Stimulated activated CD8-positive, alpha-beta memory T cell treated with anti-CD3 and anti-CD28 coated beads, Interleukin-15, amount 100 ng/mL, for 1 hour (primary cell): ENCODE data around the gene MAP1LC3B.
"Not testable (repeated sequence)": the region's sequence is repeated elsewhere in the genome, so short reads cannot be mapped to it uniquely, and the experiment has no call there.

Experiments
- DNase-seq: peaks from one replicate; pipeline ENCODE4 v3.0.0-alpha.2; 2020; ENCODE audit warnings: low read depth

Gene MAP1LC3B

DNA sequence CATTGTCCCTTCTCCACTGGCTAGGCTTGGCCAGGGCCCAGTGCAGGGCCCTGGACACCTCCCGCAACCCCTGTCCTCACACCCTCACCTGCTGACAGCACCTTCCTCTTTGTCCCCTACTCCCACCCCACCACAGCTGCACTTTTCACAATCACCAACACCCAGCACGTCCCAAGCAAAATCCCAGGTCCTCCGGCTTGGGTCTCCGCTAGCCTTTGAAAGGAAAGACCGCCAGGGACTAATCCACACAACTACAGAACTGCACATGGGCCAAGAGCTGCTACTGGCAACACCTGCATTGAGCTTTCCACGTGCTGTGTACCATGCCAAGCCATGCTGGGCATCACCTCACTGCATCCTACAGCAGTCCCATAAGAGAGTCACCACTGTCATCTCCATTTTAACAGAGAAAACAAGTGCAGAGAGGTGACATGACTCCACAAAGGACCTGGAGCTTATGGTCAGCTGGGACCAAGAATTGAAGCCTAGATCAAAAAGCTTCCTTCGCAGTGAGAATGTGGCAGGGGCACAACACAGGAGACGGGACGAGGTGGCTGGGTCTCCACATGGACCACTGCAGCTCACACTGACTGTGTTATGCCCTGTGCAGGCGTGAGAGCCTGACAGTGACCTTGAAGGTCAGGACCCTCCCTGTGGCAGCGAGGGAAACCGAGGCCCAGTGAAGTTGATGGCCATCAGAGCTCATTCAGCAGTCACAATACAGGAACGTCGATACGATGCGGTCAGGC is 31.1 kb upstream of the MAP1LC3B start:
- DNase-seq = no peak

DNA sequence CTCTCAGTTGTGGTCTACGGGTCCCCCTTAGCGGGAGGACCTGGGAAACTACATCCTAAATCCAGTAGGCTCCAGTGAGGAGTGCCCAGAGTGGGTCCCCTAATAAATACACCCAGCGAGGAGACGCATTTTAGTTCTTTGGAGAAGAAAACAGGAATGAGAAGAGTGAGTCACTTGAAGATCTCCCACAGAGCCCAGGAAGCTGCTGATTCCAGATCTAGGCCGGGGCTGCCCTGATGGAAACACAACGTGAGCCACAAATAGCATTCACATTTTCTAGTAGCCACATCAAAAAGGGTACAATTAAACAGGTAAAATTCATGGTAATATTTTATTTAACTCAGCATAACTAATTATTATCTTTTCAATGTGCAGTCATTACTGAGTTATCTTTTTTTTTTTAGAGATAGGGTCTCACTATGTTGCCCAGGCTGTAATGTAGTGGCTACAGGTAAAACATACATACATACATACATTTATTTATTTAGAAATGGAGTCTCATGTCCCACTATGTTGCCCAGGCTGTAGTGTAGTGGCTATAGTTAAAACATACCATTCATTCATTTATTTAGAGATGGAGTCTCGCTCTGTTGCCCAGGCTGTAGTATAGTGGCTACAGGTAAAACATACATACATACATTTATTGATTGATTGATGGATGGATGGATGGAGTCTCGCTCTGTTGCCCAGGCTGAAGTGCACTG is 30.1 kb upstream of the MAP1LC3B start:
- DNase-seq = no peak

DNA sequence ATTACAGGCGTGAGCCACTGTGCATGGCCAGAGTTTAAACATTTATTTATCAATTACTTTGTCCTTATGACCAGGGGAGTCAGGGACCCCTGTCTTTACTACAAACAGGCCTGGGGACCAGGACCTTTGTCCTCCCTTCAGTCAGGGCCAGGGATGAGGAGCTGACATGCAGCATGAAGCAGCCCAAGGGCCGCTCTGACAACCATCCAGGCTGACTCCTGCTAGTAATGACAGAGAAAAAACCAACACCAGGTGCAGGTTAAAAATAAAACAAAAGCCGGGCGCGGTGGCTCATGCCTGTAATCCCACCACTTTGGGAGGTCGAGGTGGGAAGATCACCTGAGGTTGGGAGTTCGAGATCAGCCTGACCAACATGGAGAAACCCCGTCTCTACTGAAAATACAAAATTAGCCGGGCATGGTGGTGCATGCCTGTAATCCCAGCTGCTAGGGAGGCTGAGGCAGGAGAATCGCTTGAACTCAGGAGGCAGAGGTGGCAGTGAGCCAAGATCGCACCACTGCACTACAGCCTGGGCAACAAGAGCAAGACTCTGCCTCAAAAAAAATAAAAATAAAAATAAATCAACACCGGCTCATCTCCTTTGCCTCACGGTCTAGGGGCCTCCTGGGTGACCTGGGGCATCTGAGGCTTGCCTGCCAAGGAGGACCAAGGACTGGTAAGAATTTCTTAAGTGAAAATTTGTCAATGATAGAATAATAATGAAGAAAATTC is 29.1 kb upstream of the MAP1LC3B start:
- not testable (repeated sequence) for DNase-seq

DNA sequence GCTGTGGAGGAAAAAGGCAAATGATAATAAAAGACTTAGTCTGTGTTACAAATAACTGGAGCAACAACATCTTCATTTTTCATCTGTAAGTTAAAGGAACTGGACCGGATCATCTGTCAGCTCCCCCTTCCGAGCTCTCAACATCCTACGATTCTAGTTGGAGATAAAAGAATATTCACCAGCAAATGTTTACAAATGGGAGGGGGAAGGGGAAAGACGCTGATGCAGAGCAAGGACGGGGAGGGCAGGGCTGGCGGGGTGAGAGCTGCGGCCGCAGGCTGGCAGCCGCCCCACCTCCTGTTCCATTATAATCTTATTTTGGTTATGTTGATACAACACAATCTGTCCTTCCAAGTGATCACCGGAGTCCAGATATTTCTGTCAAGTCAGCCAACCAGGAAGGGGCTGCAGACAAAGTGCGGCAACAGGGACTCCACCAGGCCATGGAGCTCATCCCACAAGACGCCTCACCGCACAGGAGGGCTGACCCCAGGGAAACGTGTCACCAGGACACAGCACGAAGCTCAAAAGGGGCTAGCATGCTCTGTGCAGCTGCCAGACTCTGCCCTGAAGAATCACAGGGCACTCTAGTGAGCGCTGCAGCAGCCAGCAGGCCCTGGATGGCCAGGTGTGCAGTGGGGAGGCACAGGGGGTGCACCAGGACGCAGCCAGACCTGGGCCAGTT is 28.2 kb upstream of the MAP1LC3B start:
- DNase-seq = no peak

DNA sequence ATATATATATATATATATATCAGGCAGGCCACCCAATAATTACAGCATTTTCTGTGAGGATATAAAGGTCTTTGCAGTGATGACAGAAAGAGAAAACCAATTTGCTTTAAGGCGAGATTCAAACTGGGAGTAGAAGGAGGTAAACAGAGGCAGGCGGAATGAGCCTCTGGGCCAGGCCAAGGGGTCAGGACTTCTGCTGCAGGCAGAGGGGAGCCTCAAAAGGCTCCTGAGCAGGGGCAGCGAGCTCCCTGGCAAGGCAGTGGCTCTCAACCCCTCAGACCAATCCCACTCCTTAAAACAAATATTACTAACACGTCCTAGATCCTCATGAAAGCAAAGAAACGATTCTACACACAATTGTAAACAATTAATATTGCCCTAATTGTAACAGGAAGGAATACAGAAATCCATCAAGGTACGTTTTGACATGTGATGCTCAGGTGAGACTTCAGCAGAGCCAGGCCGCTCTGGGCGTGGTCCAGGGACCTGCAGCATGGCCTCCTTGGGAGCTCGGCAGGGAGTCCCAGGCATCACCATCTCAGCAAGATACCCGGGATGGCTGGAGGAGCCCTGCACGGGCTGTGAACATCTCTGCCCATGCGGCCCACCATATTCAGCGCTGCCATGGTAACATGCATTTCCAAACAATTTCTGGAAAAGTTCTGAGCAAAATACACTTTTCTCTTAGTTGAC is 27.0 kb upstream of the MAP1LC3B start:
- no peak for DNase-seq

DNA sequence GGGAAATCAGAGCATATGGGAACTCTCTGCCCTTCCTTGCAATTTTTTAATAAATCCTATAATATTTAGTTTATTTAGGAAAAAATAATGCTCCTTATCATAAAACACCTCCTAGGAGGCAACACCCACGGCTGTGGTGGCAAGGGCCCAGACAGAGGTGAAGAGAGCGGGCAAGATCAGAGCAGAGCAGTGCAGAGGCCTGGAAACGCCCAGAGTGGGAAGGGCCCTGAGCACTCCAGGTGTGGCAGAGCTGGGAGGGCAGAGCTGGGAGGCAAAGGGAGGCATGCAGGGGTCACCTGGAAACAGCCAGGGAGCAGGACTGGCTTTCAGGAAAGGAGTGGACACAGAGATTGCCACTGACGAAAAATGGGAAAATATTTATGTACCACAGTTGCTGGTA is 25.8 kb upstream of the MAP1LC3B start:
- DNase-seq = no peak

DNA sequence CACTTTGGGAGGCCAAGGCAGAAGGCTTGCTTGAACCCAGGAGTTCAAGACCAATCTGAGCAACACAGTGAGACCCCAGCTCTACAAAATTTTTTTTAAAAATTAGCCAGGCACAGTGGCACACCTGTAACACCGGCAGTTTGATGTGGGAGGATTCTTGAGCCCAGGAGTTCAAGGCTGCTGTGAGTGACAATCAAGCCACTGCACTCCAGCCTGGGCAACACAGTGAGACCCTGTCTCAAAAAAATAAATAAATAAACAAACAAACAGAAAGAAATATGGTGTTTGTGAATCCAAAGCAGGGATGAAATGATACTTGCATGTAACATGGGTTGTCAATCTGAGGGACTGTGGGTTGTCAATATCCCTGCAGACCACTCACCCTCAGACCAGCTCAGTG is 25.2 kb upstream of the MAP1LC3B start:
- no peak for DNase-seq

DNA sequence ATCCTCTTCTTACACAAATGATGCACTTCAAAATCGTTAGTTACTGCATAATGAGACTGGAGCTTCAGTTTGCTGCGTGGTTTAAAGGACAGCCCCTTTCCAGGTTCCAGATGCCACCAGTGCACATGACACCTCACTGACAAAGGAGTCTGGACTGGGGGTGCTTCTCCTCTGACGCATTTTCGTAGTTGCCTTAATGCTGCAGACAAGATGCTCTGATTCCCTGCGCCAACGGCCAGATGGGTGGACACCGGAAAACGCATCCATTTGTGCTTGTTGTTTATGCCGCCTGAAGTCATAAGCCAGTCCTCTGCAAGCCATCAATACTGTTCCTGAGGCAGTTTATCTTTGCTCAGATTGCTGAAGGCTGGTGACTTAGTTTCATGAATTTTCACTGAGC is 24.6 kb upstream of the MAP1LC3B start:
- no peak for DNase-seq

DNA sequence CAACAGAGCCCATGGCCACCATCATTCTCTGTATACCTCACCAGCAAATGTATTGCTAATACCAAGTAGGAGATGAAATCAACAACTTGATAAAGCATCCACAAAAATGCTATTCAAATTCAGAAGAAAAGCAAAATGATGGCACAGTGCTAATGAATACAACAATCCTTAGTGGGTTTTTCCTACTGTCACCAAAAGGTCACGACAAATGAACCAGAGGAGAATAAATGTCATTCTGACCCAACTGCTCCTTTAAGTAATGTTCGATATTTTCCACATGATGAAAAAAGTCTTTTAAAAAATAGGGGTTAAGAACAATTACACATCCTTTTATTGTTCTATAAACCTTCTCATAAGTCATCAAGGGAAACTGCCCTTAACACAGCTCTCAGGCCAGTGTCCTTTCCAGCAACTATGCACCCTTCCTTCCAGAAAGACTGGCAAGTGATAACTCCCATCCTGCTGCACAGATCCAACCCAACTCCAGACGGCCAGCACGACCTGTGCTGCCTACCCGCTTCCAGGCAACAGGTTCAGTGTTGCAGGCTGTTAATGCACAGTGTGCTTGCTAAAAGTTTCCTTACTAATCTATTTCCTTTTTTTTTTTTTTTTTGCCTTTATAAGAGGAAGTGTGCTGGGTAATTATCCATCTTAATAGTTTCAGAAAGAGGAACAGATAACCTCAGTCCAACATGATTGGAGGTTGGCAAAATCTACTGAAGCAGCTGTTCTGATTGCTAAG is 23.9 kb upstream of the MAP1LC3B start:
- no peak for DNase-seq

DNA sequence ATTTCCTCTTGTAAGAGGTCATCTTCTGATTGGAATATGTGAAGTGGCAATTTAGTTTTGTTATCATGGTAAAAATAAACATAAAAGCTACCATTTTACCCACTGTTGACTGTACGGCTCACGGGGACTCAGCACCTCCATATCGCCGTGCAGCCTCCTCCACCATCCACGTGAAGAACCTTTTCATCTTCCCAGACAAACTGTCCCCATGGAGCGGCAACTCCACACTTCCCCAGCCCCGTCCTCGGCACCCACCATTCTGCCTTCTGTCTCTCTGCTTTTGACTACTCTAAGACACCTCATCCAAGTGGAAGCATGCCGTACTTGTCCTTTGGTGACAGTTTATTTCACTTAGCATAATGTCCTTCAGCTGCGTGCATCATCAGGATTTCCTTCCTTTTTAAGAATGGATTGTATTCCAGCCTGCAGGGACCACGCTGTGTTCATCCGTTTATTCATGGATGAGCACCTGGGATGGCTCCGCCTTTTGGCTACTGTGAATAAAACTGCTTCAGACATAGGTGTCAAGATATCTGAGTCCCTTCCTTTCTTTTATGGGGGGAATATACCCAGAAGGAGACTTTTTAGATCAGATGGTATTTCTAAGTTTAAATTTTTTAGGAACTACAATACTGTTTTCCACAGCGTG is 22.9 kb upstream of the MAP1LC3B start:
- DNase-seq = no peak

DNA sequence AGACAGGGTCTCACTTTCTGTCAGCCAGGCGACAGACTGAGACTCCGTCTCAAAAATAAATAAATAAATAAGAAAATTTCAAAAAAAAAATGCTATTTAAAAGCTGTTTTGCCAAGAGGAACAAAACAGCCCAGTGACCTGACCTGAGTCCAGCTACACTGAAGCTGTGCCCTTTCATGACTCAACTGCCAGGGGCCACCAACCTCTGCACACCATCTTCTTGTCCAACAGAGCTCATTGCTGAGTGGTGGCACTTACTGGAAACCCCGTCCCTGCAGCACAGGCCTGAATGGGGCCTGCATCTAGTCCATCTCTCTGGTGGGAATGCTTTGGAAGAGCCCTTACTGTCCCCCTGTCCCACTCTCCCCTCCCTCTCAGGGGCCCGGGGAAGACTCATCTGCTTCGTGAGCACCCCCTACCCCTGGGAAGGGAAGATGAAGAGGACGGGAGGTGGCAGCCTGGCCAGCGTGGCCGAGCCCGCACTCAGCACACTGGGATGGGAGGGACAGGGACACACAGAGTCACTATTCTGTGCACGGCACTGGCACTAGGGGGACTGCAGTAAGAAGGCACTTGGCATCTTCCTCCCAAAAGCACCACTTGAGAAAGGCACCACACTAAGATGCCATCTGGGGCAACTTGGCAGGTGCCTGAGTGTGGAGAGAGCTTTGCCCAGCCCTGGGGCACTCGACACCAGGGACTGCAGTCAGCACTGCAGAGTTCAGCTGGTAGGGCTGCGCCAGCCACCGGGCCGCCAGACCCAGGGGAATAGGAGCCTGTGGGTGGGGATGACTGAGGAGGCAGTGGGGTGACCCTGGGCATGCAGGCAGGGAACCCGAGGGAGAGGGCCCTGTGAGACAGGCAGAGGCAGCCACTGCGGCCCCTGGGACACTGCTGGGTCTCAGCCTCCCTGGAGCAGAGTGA is 22.1 kb upstream of the MAP1LC3B start:
- no peak for DNase-seq

DNA sequence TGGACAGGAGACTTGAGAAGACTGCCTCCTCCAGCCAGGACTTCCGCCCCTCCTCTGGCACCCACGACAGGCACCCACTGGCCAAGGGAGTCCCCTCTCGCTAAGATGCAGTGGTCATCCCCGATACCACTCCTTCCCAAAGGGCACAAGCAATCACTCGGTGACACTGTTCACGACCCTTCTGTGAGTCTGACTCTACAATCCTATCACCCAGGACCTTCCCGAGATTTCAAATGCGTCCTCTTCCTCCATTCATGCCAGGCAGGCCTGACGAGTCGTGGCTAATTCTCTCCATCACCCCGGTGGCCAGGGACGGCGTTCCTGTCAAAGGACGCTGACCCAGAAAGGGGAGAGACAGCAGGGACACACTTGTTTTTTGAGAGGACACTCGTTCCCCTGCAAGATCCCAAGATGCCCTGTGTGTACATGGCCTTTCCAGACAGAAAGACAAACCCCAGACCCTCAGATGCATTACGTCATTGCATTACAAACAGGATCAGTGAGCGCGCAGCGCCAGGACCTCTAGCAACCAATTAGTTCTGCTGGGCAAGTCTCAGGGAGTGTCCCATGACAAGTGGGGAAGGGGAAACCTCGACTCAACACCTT is 20.8 kb upstream of the MAP1LC3B start:
- no peak for DNase-seq

DNA sequence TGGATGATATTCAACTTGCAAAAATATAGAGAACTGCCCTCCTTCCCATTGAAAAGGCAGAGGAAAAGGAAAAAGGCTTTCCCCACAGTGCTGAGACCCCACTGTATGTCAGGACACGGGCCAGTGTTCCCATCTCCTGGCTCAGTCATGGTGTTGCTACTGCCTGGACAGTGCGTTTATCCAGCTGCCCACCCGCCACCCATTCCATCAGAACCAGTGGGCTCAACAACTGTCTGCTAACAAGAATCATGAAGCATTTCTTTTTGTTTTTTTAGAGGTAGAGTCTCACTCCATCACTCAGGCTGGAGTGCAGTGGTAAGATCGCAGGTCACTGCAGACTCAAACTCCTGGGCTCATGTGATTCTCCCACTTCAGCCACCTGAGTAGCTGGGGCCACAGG is 19.8 kb upstream of the MAP1LC3B start:
- no peak for DNase-seq

DNA sequence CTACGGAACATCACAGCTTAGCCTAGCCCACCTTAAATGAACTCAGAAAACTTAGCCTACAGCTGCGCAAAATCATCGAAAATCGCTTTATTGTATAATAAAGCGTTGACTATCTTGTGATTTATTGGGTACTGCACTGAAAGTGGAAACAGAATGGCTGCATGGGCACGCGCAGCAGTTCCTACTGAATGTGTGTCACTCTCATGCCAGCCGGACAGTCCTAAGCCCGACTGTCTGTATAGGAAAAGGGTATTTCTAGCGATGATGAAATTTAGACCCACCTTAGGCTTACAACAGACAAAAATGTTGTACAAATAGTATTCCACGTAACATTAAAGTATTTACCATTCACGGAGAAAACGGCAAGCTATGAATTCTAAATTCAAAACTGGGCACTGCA is 17.8 kb upstream of the MAP1LC3B start:
- no peak for DNase-seq

DNA sequence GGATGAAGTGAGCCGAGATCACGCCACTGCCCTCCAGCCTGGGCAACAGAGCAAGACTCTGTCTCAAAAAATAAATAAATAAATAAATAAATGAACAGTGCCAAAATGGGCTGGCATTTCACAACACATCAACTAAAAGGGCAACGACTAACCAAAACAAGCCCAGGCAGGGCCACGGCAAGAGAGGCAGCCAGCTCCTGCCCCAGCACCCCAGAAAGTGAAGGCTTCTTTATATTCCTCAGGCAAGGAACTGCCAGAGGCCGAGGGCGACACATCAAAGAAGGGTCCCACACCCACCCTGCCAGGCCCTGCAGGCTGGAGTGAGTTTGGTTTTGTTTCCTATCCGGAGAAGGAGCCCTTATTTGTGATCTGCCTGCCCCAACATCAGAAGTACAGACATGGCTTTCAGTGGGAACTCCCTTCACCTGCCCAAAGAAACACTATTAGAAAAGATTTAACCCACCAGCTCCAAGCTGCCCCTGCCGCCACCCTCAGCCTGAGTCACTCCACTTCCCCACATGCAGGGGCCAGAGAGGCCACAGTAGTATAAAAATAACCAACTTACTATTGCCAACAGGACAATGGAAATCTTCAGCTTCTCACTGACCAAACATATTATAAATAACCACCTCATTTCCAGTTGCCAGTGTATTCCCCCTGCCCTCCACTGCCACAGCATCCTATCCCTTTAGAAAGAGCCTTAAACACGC is 16.6 kb upstream of the MAP1LC3B start:
- DNase-seq = no peak

DNA sequence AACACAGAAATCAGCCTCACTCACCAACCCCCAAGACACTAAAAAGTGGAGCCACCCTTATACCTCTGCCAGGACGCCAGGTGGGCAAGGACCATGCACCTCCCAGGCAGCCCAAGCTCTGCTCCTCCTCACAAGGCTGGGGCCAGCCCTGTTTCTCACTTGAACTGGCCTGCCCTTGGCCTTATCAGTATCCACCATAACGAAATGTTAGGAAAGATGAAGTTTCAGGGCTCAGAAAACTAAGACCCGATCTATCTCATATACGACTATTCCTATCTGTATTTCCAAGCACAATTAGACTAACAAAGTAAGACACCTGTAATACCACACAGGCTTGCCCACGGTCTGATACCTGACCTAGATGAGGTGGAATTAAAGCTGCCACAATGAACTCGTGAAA is 15.5 kb upstream of the MAP1LC3B start:
- no peak for DNase-seq

DNA sequence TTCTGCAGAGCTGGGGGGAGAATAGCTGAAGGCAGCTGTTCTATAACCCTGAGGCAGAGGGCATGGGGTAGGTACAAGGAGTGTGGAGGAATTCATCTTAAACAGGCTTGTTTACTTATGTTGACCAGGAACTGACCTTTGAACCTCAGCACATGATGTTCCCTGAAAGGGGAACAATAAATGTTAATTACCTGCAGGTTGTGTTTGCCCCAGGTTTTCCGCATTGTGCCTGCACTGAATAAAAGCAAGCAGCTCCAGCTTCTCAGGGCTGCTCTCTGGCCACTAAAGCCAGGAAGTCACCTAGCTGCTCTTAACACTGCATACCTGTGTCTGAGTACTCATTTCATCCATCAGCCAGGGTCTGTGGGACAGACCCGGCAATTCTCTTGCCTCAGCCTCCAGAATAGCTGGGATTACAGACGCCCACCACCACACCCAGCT is 12.8 kb upstream of the MAP1LC3B start:
- DNase-seq = not testable (repeated sequence)

DNA sequence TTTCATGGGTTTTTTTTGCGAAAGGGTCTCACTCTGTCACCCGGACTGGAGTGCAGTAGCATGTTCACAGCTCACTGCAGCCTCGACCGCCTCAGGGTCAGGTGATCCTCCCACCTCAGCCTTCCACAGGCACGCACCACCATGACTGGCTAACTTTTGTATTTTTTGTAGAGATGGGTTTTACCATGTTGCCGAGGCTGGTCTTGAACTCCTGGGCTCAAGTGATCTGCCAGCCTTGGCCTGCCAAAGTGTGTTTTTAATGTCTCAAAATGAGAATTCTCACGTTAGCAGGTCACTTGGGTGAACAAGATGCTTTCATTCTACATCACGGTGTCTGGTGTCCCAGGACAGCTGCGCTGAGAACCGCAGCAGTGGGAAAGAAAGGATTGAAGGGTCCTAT is 11.7 kb upstream of the MAP1LC3B start:
- no peak for DNase-seq
